GM12892 (cell line): Measurements from ENCODE around the gene GCDH.
"Not testable (repeated sequence)": the region's sequence is repeated elsewhere in the genome, so short reads cannot be mapped to it uniquely, and the experiment has no call there.

Experiments used
- DNase-seq: peaks from one replicate; pipeline ENCODE4 v3.0.0; 2011; ENCODE audit not compliant: insufficient read length
- FAIRE-seq: peaks from 2 replicates; lab custom pipeline; 2011; peaks lifted over from hg19 to GRCh38; lab: Jason Lieb, UNC
- POLR2A ChIP-seq: IDR thresholded peaks from 2 replicates; pipeline ENCODE4 v1.6.1; 2011; ENCODE audit warnings: low read depth, low read length, control low read depth
- POLR2AphosphoS5 ChIP-seq: IDR thresholded peaks from 2 replicates; pipeline ENCODE4 v1.6.1; 2011; ENCODE audit warnings: low read depth, low read length, control low read depth
- TAF1 ChIP-seq: IDR thresholded peaks from 2 replicates; pipeline ENCODE4 v1.6.1; 2011; ENCODE audit warnings: low read depth, mild to moderate bottlenecking, control low read depth, low read length, borderline replicate concordance

GCDH gene

GRCh38 chr19:12886969-12887747, 3.8 kb upstream of the GCDH start, which contains the start of gene KLF1:
KLF1 (minus strand) TSS chr19:12887201; CDS start chr19:12887140, 61 bp downstream.
- DNase-seq = no peak
- FAIRE-seq = no peak
- TF ChIP-seq POLR2AphosphoS5 (no peak), TAF1 (no peak), POLR2A (no peak)

GRCh38 chr19:12888006-12888603, 2.9 kb upstream of the GCDH start:
- DNase-seq = no peak
- TF ChIP-seq TAF1 (no peak), POLR2AphosphoS5 (no peak), POLR2A (no peak)
- no peak for FAIRE-seq

DNA sequence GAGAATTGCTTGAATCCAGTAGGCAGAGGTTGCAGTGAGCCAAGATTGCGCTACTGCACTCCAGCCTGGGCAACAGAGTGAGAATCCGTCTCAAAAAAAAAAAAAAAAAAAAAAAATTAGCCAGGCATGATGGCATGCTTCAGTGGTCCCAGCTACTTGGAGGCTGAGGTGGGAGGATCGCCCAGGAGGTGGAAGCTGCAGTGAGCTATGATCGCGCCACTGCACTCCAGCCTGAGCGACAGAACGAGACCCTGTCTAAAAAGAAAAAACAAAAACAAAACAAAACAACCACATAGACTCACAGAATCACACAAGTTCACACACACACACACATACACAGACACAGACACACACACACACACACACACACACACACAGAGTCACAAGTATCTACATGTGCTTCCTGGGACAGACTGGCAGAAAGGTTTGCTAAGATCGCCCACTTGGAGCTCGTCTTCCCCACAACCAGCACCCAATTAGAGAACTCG, 617 bp upstream of the GCDH start:
- DNase-seq, FAIRE-seq: not testable (repeated sequence)

GRCh38 chr19:12891553-12892021, 627 bp downstream of the GCDH start:
- TF ChIP-seq TAF1 (no peak), POLR2A (no peak), POLR2AphosphoS5 (no peak)

DNA sequence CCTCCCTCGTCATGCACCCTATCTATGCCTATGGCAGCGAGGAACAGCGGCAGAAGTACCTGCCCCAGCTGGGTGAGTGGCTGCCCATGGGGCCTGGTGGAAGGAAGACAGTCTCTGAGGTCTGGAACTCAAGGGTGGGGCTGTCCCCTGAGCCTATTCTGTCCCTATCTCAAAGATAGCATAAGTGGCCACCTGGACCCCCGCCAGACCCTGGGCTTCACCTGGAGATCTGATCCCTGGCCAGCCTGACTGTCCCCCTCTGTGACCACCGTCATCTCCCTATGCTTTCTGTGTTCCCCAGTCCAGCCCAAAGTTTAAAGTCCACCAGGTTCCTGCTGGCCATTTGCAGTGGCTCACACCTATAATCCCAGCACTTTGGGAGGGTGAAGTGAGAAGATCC, 2.6 kb downstream of the GCDH start:
- no peak for TF ChIP-seq TAF1
- no peak for TF ChIP-seq POLR2AphosphoS5
- TF ChIP-seq POLR2A = no peak
- DNase-seq = no peak
- no peak for FAIRE-seq

More at GRCh38 chr19:12891553-12892021, 627 bp downstream of the GCDH start:
- peak; percentile 54 for FAIRE-seq
- DNase-seq = no peak

DNA sequence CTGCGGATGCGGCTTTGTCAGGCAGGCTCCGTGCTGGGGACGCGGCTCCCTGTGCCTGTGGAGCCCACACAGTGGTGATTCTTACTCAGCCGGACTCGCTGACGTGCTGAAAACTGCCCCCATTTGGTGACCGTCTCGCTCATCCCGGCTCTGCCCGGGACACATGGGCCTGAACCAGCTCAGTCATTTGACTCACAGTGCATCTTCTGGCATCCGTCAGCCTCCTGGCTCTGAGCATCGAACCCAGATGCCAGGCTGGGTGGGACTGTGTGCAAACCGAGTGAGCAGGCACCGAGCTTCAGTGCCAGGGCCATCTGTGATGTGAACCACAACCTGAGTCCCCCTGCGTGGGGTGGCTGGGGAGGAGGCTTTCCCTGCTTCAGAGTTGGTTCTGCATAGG, 5.5 kb downstream of the GCDH start:
- no peak for FAIRE-seq
- no peak for DNase-seq
- TF ChIP-seq POLR2A = no peak
- TF ChIP-seq POLR2AphosphoS5 = no peak
- no peak for TF ChIP-seq TAF1

DNA sequence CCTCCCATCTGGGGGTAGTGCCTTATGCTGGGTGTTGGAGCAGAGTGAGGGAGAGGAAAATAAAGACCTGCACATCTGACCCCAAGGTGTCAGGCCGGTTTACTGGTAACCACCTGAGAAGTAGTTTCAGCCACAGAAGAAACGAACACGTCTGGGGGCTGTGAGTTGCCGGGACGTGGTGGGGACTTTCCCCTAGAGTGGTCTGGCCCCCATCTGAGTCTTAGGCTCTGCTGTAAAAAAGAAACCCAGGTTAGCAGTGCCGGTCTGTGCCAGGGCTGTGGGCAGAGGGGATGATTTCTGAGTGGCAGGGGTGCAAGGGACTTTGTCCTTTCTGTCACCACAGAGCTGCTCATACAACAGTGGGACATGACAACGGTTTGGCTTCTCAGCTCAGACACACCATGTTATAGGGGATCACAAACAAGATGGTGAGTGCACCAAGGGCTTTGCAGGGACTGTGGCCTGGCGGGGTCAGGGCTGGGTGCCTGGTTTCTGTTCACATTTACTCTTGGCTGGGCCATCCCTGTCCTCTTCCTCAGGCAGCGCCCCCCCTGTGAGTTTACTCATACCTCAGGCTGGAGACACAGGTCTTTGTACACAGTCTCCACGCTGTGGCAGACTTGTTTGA, 9.0 kb downstream of the GCDH start:
- FAIRE-seq = peak; percentile 87

DNA sequence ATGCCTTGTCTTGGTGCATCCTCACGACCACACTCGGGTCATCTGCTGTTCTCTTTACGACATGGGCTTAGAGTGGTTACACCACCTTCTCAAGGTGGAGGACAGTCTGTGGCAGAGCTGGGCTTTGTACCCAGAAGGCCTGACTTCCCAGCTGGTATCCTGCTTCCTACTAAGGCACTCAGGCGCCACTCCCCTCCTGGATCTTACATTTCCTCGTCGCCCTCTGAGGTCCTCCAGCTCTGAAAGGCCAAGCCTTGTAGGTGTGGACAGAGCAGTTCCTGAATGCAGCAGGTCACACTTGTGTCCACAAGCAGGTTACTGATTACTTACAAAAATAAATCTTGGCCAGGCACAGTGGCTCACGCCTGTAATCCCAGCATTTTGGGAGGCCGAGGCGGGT, 16.2 kb downstream of the GCDH start:
- DNase-seq (no peak), FAIRE-seq (no peak)
- TF ChIP-seq TAF1 (no peak), POLR2AphosphoS5 (no peak), POLR2A (no peak)

More for the DNA sequence above, 9.0 kb downstream of the GCDH start:
- TF ChIP-seq TAF1 (no peak), POLR2A (no peak), POLR2AphosphoS5 (no peak)
- DNase-seq = peak; percentile 70

DNA sequence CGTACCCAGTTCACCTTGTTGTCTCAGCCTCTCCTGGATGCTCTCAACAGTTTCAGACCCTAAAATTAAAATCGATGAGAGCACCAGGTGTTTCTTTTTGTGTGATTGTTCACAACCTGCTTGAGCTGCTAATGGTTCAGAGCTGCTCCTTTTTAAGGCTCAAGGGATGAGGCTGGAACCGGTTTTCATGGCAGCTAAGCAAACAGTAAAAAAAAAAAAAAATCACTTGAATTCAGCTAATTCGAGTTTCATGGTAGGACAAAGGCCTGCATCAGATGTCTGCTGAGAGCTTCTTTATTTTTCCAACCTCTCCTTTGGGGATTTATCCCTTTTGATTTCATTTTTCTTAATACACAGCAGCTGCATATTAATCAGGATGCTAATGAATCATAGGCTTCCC, 21.6 kb downstream of the GCDH start:
- TF ChIP-seq POLR2AphosphoS5 = no peak
- TF ChIP-seq POLR2A = no peak
- TF ChIP-seq TAF1 = no peak
- DNase-seq (no peak), FAIRE-seq (no peak)

DNA sequence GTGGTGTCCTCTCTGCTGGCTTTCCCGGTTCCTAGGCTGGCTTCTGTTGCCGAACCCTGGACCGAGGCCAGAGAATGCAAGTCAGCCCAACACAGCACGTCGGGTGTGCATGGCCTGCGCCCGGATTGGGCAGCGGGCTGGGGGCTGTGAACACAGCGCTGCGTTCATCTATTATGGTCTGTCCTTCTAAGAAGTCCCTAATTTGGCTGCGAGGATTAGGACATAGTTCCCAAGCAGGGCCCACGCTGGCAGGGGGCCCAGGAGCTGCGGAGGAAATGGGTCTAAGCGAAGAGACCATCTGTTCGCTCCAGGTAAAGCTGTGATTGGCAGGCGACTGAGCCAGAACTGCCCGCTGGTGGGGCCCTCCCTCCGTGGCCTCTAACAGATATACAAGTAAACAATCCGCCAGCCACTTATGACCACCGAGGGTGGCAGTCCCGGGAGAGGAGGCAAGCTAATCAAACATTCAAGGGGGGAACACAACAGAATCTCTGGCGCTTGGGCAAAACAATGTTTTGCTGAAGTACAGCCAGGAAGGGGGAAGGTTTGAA, 22.1 kb downstream of the GCDH start:
- TF ChIP-seq POLR2A = no peak
- no peak for TF ChIP-seq POLR2AphosphoS5
- TF ChIP-seq TAF1 = no peak
- DNase-seq (no peak), FAIRE-seq (no peak)

DNA sequence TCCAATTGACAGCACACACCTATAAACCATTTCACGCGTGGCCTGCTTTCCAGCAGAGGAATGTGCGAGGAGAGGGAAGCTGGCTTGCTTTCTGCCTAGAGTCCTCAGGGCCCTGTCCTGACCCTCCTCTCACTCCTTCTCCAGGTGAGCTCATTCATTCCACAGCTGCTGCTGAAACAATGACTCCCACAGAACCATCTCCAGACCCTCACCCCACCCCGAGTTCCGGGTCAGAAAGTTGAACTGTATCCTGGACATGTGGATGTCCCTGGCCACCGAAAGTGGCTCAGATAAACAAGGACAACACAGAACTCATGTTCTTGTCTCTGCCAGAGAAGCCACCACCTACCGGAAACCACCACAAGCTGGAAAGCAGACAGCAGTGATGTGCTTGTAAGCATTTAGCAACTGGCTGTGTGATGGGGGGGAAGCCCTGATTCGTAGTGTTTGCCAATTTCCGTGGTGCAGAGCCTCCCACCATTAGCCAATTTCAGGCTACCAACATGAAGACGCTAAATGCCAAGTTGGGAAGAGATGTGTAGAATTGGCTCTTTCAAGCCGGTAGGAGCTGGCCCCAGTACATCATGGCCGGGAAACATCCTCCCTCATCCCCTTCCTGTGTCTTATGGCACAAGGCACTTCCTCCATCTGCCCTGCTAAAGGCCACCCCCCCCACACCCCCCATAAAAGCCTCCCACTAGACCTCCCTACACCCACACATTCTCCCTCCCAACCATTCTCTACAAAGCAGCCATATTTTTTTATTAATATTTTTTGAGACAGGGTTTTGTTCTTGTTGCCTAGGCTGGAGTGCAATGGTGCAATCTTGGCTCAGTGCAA, 23.1 kb downstream of the GCDH start:
- FAIRE-seq = peak; percentile 86
- TF ChIP-seq POLR2A = peak; percentile 39; the same call in 1 of the 2 replicates
- no peak for TF ChIP-seq TAF1
- no peak for DNase-seq

- not testable (repeated sequence) for FAIRE-seq, DNase-seq
These were observed 24.9 kb downstream of the GCDH start for GRCh38 chr19:12915860-12916259.
